HT1080 (cell line): Measurements from ENCODE around the gene VSTM4. TPM values are rescaled to one million over a fixed set of nuclear protein-coding genes. Genes with fewer than 3 reads are reported as not detected.

Experiments used
- DNase-seq: peaks from one replicate; pipeline ENCODE4 v3.0.0-alpha.2; 2015; ENCODE audit warnings: low read depth
- total RNA-seq: library from RNA; depleted of rRNA; stranded (reverse); fragments of >200 nt; shearing (Covaris generic); gene quantifications from 2 replicates; pipeline ENCODE4 v1.2.3, GENCODE V29; 2014

The VSTM4 gene
- total RNA-seq, 1 experiment from 2014 or later: 2.7 TPM

DNA sequence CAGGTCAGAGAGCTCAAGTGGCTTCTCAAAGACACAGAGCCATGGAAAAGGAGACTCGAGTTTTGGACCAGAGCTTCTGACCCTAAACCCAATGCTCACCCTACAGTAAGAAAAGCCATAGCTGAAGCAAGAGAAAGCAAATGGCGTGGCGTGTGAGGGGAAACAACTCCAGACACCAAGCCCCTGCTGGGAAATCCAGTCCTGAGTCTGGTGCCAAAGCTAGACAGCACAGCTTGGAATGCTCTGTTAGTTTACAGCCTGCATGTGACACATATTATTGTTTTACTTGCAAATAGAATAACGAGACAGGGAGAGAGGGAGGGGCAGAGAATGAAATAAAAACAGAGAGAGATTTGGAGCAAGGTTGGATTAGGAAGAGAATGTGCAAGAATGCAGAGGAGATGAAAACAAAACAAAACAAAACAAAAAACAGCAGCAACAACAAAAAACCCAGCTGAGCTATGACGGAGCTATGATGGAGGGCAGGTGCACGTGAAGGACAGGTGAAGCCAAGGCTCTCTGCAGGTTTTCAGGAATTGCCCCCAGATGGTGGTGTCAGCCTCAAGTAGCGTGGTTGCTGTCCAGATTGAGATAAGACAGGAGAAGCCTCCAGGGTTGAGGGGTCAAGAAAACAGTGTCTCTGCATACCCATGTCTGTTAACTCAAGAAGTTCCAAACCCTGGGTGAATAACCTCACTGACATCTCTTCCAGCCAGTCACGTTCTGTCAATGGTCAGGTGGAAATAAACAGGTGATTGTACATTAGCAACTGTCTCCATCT lies 105.9 kb downstream of the VSTM4 start:
- no peak for DNase-seq

DNA sequence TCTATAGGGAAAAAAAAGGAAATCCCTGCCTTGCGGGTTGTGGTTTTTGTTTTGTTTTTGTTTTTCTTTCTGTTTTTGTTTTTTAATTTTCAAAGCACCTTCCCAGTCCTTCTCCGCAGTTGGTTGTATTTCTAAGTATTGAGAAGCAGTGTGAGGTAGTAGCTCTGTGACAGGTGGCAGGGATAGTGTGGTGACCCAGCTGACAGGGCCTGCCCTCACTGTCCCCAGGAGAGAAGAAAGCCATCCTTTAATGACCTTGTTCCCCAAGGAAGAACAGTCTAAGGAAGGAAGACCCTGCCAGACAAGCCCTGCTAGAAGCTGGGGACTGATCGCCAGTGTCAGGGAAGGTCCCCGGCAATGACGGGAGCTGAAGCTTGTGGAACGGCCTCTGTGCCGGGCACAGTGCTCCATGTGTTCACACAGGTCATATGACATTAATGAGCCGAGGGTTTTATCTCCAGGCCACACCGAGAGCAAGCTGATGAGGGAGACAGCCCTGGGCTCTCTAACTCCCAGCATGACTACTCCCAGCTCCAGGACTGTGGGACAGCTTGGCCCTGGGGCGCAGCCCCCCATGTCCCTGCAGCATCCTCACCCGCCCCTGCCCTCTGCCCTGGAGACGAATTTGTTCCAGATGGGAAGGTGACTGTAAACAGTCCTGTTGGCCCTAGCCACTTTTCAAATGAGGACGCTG lies 106.7 kb downstream of the VSTM4 start:
- DNase-seq: no peak

DNA sequence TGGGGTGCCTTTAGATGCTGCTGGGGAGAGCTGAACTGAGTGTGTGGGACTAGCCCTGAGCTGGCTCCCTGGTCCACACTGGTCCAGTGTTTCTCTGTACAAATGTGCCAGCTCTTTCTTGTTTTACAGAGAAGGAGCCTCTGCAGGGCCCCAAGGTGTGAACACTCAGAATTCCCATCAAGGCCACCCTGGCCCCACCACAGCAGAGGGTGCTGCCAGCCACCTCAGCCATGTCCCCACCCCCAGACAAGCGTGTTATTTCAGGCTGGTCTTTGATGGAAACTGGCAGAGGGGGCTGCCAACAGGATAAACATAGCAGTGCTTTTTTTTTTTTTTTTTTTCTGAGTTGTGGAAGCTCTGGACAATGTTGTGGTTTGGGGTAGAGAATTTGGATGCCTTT lies 107.2 kb downstream of the VSTM4 start:
- no peak for DNase-seq

DNA sequence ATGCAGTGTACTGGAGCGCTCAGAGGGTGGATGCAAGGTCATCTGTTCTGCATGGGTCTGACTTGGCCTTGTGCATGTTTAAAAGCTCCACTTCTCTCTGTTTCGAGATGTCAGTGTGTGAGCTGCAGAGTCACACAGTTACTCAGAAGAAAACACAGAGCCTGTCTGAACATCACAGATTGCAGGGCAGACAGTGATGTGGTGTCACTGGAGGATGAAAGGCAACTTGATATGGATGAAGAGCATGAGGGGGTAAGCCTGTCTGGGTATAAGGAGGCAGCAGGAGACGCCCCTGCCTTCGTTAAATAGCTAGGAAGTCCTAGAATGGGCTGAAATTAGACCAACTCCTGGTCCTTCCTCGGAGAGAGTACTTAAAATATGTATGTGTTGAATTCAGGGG lies 108.2 kb downstream of the VSTM4 start:
- no peak for DNase-seq

DNA sequence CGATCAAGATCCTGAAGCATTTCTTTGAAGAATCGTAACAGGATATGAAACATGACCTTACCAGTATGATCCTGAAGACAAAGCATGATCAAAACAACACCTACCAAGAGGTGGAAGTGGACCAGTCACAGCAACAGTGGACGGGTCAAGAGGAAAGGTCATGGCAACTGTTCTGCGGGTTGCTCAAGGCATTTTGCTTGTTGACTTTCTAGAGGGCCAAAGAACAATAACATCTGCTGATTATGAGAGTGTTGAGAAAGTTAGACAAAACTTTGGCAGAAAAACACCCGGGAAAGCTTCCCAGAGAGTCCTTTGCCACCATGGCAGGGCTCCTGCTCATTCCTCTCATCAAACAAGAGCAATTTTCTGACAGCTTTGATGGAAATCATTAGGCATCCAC lies 110.1 kb downstream of the VSTM4 start:
- no peak for DNase-seq

DNA sequence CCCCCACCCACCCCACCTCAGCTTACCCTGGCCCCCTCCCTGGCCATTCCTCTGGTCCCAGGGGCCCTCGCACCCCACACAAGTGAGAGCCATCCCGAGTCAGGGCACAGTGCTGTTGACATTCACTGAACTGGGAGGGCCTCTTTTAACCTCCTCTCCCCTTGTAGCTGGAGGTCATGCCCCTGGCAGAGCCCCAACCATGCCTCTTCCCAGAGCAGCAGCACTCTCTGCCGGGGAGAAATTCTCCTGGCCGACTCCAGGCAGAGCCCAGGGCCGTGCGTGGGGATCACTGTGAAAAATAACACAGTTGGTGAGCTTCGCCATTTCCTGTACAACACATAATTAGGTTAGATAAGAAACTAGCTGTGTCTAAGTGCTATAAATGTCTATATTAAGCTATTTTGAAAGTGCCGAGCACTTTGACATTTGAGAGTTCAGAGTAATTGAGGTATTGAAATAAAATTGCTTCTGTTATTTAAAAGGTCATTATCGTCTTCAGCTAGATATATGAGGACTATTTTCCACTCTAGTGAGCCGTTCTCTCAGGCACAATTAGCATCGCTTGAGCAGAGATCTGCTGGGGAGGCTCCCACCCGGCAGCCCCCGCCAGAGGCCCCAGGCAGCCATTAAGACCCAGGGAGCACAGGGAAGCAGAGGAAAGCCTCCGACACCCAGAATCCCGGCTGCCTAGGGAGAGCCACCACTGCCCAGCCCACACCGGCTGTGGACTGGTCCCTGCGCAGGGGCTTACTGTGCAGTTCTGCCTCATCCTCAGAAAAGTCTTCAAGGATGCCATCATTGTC lies 113.3 kb downstream of the VSTM4 start:
- DNase-seq: no peak

DNA sequence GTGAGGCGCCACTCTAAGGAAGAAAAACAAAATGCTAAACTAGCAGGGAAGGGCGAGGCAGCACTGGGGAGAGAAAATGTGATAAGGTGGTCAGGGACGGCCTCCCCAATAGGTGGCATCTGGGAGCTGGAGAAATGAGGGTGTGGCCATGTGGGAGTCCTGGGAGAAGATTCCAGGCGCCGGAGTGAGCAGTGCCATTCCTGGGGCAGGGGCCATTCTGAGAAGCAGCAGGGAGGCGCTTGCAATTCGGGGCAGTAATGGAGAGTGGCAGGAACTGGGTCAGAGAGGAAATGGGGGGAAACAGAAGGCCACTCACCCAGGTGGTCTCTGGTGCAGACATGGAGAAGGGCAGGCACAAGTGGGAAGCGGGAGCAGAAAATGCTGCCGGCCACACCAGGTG lies 113.9 kb downstream of the VSTM4 start:
- DNase-seq: peak; percentile 50

DNA sequence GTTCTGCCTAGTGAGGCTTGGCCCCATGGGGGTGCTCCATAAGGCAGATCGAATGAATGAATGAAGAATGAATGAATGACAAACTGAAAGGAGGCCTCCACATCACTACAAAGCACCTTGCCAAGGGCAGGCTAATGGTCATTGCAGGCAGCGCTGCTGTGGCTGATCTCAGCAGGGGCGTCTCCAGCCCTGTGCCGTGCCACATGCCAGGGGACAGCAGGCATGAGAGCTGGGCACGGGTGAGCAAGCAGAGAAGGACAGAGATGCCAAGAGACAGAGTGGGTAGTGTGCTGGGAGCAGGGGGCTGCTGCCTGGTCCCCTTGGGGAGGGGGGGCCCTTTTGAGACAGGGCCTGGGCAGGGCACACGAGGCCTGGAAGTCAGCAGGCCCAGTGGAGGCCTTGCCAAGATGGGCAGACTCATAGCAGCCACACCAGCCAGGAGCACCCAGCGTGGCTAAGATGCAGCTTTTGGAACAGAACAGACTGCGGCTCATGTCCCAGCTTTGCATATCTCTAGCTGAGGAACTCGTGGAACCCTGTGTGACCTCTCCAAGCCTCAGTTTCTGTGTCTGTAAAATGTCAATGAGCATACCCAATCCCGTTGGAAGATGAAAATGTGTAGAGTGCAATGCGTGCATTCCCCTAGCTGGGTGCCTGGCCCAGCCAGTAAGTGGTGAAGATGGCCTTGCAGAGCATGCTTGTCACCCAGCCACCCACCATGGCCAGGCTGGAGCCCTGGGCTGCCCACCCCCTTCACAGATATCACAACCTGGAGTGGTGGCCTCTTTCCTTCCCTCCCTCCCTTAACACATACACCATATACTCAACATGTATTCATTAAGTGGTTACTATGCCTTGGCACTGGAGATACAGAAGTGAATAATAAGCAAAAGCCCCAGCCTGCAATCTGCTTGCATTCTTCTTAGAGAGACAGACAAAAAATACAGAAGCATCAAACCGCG lies 114.6 kb downstream of the VSTM4 start:
- no peak for DNase-seq

DNA sequence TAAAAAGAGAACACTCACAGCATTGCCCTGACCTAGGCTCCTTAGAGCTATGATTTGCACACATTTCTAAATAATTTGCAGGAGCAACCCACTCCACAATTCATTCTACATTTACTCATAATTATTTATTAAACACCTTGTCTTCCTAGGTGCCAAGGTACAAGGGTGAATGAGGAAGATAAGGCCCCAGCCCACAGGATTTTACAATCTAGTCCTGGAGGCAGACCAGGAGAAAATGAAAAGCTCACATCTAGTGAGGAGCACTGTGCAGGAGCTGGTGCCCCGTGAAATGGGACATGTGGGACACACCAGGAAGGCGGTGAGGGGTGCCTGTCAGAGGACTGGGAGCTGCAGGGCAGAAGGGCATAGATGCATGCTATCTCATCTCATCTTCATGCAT lies 116.0 kb downstream of the VSTM4 start:
- DNase-seq: no peak

DNA sequence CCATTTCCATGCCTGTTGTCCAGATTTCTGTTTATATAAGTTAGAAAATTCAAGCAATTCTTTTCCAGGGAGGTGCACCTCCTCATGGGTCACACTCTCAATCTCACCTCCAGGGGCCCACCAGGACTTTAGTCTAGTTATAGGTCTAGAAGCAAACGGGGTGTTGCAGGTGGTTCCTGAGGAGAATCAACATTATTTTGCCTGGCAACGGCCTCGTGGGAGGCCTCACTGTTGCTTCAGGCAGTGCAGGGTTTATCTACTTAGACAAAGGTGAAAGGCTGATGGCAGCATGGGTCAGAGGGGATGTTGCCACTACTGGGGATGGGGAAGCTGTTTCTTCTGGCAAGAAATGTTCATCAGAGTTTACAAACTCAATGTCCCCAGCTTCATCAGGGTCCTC lies 119.0 kb downstream of the VSTM4 start:
- DNase-seq: no peak

DNA sequence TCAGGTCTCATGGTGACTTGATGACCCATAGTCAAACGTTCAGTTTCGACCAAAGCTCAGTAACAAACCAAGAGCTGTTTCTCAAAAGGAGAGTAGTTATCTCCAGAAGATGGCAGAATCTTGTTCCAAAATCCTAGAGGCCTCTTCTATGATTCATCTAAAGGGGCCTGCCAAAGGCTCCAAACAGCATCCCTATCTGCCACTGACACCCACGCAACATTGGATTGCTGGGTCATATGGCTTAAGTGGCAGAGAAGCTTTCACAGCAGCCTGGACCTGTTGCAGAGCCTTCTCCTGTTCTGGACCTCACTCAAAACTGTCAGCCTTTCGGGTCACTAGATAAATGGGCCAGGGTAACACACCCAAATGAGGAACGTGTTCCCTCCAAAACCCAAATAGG lies 121.7 kb downstream of the VSTM4 start:
- DNase-seq: no peak

DNA sequence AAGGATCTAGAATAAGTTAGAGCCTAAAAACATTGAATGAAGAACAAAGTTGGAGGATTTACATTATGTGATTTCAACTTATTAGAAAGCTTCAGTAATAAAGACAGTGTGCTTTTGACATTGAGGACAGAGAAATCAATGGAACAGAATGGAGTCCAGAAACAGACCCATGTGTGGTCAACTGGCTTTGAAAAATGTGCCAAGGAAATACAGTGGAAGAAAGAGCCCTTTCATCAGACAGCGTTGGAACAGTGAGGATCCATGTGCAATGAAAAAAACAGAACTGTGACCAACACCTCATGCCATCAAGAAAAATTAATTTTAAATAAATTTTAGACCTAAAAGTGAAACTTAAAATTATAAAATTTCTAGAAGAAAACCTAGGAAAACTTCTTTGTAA lies 125.1 kb downstream of the VSTM4 start:
- DNase-seq: no peak

DNA sequence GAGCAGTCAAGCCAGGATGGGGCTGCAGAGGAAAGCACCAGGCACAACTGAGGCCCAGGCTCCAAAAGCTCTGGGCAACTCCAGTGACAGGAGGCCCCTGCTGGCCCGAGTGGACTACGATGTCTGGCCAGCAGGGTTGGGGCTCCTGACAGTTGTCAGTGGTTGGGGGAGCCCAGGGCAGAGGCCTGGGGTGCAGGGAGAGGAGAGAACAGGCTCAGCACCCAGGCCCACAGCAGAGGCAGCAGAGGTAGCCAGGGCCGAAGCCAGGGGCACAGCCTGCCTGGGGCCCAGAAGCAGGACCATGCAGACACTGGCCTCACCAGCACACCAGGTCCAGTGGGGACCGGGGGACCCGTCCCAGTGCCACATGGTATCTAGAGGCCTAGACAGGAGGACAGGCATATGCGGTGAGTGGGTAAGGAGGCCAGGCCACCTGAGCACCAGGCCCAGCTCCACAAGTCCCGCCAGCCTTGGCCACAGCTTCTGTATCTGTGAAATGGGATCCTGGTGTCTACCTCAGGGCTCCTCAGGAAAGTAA lies 129.6 kb downstream of the VSTM4 start:
- no peak for DNase-seq

DNA sequence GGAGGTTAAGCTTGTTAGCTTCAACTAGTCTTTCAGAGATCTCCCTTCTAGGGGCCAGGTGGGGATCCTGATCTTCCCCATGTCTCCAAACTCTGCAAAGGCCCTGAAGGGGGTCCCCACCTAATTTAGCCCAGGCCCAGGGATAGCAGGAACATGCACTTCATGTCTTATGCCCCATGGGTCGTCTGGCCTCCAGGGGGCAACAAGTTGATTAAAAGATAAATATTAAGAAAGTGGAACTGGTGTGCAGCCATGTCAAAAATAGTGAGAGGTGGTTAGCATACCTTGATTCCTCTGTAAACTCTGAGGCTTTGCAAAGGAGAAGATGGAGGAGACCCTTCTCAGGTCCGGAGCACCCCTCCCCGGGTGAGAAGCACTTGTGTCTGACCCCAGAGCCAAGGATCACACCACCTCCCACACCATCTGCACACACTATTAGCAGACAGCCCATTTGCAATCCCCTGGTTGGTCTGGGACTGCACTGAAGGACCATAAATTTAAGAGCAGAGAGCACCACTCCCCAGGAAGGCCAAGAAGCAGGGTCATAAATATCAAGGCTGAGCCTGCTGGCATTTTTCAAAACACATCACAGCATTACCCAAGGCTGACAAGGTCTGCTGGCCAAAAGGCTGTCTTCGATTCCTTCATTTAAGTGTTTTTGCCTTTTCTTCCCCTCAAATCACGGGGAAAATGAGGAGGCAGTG lies 131.5 kb downstream of the VSTM4 start:
- no peak for DNase-seq

DNA sequence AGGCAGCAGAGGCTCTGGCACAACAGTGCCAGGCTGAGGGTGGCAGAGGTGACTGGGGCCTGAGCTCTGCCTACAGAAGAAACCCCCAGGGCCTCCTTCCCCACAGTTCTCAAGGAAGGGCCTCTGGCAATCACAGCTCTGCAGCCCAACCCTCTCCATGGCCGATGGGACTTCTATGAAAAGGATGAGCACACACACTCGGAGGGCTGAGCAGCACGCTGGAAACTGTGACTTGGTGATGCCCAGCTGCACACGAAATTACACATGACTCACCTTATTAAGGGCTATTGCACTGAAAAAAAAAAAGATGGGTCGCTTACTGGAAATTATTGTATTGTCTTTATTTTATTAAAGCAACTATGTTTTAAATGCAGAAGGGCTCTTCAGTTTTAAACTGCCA lies 132.7 kb downstream of the VSTM4 start:
- peak; percentile 16 for DNase-seq

DNA sequence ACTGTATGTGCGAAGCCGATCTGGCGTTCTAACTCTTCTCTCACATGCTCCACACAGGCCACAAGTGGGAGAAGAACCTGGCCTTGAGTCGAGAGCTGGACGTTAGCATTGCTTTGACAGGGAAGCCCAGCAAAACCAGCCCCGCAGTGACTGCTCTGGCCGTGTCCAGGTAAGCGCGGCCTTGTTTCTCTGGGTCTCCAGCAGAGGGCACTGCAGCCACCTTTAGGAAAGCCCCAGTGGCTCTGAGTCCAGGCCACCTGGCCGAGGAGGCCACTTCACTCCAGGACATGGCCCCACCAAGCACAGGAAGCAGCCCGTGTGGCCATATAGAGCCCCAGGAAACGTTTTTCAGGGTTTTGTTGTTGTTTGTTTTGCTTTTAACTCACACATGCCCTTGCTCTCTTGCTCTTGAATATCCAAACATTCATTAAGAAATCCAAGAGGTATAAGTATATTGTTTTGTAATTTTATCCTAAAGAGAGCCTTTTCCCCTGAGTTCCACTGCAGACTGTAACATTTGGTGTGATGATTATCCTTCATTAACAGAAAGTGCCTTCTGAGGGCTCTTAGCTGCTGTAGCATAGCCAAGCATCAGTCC lies 133.9 kb downstream of the VSTM4 start:
- peak; percentile 31 for DNase-seq

DNA sequence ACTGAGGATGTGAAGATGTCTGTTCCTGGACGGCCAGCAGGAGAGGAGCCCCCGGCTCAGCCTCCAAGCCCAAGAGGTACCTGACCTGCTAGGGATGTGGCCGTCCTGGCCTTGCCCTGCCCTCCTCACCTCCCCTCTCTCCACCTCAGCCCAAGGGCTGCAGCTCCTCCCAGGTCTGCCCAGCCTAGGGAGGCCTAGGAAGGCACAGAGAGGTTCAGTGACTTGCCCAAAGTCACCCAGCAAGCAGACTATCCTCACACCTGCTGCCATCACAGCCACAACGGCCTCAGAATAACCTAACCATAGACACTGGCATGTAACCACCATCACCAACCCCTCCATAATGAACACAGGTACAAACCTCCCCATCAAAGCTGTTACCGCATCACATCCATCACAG lies 137.0 kb downstream of the VSTM4 start:
- DNase-seq: no peak

DNA sequence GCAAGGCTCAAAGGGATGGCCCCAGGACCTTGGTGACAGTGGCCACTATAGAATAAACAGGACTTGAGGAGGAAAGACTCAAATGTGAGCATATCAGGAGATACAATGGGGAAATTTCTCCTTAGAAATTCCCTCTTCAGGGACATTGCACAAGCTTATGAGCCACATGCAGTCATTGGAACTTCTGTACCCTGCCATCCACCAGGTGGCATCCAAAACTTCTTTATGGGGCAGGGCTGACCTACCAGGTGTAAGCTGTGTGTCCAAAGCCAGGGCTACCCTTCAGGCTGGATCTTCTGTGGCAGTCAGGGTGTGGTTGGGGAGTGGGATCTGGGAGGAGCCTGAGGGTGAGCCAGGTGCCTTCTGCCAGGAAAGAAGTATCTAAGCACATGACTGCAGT lies 139.1 kb downstream of the VSTM4 start:
- DNase-seq: peak; percentile 13

DNA sequence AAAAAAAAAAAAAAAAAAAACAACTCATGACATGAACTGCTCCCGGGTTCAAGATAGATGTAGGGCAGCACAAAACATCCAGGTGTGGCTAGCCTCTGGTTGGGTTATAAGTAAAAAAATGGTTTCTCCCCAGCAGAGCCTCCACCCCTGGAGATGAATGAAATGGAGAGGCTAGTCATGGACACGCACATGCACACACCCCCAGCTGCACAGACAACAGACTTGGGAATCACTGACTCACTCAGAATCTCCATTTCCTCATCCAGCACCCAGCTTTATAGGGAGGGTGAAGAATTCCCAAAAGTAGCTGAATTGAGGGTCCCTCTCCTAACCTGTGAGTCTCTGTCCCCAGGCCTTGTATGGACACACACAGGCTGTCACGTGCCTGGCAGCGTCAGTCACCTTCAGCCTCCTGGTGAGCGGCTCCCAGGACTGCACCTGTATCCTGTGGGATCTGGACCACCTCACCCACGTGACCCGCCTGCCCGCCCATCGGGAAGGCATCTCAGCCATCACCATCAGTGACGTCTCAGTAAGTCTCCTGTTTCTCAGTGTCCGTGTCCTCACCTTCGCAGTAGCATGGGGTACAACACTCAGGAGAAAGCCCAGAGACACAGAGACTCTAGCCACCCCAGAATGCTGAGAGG lies 140.7 kb downstream of the VSTM4 start:
- no peak for DNase-seq
